ENCODE measurements around the gene BLVRB. TPM values are rescaled to one million over a fixed set of nuclear protein-coding genes. Genes with fewer than 3 reads are reported as not detected.
"Not testable (repeated sequence)": the region's sequence is repeated elsewhere in the genome, so short reads cannot be mapped to it uniquely, and the experiment has no call there.

The BLVRB gene
- total RNA-seq, 1 experiment from 2014 or later, result 45.6 TPM

DNA sequence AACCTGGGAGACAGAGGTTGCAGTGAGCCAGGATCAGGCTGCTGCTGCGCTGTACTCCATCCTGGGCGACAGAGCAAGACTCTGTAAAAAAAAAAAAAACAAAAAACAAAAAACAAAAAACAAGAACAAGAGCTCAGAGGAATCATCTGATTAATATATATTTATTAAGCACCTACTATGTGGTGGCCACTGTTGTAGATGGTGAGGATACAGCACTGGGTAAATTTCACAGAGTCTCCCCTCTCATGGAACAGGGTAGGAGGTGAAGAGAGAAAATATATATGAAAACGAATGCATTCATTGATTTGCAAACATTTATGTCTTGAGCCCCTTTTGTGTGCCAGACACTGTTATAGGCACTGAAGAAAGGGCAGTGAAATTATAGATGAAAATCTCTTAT lies 33.8 kb downstream of the BLVRB start:
- Histone ChIP-seq H3K4me3 (ENCODE audit: low read depth in 2 of 2, low read length in 2 of 2) (no peak overlapping the region), H3K4me1 (ENCODE audit: control insufficient read depth, insufficient read depth, low read length) (peaks cover 6% of the 10 kb centered on the region), H3K27me3 (ENCODE audit: control insufficient read depth, insufficient read depth, low read length) (no peaks in the 10 kb centered on the region), H3K36me3 (ENCODE audit: control insufficient read depth, insufficient read depth, low read length) (no peaks in the 10 kb centered on the region), H3K27ac (ENCODE audit: low read length) (0 out of 2 replicates have a peak overlapping the region, but pooled peaks have one; percentile 44), H3K9me3 (ENCODE audit: control insufficient read depth, insufficient read depth, low read depth, low read length) (no peaks in the 10 kb centered on the region)
- intact Hi-C loops (cut with micrococcal nuclease; ENCODE audit: unreplicated experiment) (no loop called here), in situ Hi-C loops (cut with HindIII; ENCODE audit: low pct_unique_long_range_greater_than_20kb, low sequenced_read_pairs) (no loop called here)
- DNase-seq (ENCODE audit: low read depth, low spot score), result no peak
- CTCF ChIA-PET, result no interaction called here
- ATAC-seq, result no peak
- no TSS peak for BruUV-seq (replicated peaks)
- POLR2A ChIA-PET, result interaction anchor here (0.6 kb wide), 1 partner anchor 134 kb away, joined by 5 read pairs; no protein-coding TSS in a partner anchor
- no peak for TF ChIP-seq POLR2AphosphoS5 (IDR thresholded peaks at IDR 0.05; ENCODE audit: low read depth, low read length)
- TF ChIP-seq, protein P1, sequence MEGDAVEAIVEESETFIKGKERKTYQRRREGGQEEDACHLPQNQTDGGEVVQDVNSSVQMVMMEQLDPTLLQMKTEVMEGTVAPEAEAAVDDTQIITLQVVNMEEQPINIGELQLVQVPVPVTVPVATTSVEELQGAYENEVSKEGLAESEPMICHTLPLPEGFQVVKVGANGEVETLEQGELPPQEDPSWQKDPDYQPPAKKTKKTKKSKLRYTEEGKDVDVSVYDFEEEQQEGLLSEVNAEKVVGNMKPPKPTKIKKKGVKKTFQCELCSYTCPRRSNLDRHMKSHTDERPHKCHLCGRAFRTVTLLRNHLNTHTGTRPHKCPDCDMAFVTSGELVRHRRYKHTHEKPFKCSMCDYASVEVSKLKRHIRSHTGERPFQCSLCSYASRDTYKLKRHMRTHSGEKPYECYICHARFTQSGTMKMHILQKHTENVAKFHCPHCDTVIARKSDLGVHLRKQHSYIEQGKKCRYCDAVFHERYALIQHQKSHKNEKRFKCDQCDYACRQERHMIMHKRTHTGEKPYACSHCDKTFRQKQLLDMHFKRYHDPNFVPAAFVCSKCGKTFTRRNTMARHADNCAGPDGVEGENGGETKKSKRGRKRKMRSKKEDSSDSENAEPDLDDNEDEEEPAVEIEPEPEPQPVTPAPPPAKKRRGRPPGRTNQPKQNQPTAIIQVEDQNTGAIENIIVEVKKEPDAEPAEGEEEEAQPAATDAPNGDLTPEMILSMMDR (IDR thresholded peaks at IDR 0.05), result no peak
- TF ChIP-seq SIN3A (IDR thresholded peaks at IDR 0.05; ENCODE audit: borderline replicate concordance, insufficient read depth, low read depth, low read length), result no peak
- TF ChIP-seq TCF7L2 (IDR thresholded peaks at IDR 0.05; ENCODE audit: low read depth, low read length), result no peak
- TF ChIP-seq, protein P2, sequence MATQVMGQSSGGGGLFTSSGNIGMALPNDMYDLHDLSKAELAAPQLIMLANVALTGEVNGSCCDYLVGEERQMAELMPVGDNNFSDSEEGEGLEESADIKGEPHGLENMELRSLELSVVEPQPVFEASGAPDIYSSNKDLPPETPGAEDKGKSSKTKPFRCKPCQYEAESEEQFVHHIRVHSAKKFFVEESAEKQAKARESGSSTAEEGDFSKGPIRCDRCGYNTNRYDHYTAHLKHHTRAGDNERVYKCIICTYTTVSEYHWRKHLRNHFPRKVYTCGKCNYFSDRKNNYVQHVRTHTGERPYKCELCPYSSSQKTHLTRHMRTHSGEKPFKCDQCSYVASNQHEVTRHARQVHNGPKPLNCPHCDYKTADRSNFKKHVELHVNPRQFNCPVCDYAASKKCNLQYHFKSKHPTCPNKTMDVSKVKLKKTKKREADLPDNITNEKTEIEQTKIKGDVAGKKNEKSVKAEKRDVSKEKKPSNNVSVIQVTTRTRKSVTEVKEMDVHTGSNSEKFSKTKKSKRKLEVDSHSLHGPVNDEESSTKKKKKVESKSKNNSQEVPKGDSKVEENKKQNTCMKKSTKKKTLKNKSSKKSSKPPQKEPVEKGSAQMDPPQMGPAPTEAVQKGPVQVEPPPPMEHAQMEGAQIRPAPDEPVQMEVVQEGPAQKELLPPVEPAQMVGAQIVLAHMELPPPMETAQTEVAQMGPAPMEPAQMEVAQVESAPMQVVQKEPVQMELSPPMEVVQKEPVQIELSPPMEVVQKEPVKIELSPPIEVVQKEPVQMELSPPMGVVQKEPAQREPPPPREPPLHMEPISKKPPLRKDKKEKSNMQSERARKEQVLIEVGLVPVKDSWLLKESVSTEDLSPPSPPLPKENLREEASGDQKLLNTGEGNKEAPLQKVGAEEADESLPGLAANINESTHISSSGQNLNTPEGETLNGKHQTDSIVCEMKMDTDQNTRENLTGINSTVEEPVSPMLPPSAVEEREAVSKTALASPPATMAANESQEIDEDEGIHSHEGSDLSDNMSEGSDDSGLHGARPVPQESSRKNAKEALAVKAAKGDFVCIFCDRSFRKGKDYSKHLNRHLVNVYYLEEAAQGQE (IDR thresholded peaks at IDR 0.05; ENCODE audit: insufficient read depth in 1 of 2, low read depth in 2 of 2, low read length in 1 of 2), result no peak

DNA sequence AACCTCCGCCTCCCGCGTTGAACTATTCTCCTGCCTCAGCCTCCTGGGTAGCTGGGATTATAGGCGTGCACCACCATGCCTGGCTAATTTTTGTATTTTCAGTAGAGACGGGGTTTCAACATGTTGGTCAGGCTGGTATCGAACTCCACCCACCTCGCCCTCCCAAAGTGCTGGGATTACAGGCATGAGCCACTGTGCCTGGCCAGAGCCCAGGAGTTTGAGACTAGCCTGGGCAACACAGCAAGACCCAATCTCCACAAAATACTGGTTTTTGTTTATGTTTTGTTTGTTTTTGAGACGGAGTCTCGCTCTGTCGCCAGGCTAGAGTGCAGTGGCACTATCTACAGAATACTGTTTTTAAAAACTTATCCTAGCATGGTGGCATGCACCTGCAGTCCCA lies 35.3 kb downstream of the BLVRB start:
- H3K36me3 ChIP-seq (ENCODE audit: control insufficient read depth, insufficient read depth, low read length); BruUV-seq (replicated peaks); H3K9me3 ChIP-seq (ENCODE audit: control insufficient read depth, insufficient read depth, low read depth, low read length); DNase-seq (ENCODE audit: low read depth, low spot score); H3K27ac ChIP-seq (ENCODE audit: low read length); in situ Hi-C loops (cut with HindIII; ENCODE audit: low pct_unique_long_range_greater_than_20kb, low sequenced_read_pairs); intact Hi-C loops (cut with micrococcal nuclease; ENCODE audit: unreplicated experiment); H3K4me3 ChIP-seq (ENCODE audit: low read depth in 2 of 2, low read length in 2 of 2); H3K4me1 ChIP-seq (ENCODE audit: control insufficient read depth, insufficient read depth, low read length); ATAC-seq; H3K27me3 ChIP-seq (ENCODE audit: control insufficient read depth, insufficient read depth, low read length); CTCF ChIA-PET: not testable (repeated sequence)
- POLR2A ChIA-PET, result interaction anchor here (0.6 kb wide), 1 partner anchor 885 kb away, joined by 4 read pairs; no protein-coding TSS in a partner anchor

DNA sequence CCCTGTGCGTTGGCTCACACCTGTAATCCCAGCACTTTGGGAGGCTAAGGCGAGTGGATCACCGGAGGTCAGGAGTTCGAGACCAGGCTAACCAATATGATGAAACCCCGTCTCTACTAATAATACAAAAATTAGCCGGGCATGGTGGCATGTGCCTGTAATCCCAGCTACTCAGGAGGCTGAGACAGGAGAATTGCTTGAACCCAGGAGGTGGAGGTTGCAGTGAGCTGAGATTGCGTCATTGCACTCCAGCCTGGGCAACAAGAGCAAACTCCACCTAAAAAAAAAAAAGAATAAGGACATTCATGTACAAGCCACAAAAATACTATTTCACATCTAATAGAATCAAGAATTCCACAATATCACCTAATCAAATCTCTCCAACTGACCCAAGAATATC lies 37.3 kb downstream of the BLVRB start:
- H3K9me3 ChIP-seq (ENCODE audit: control insufficient read depth, insufficient read depth, low read depth, low read length); BruUV-seq (replicated peaks); H3K27ac ChIP-seq (ENCODE audit: low read length); DNase-seq (ENCODE audit: low read depth, low spot score); in situ Hi-C loops (cut with HindIII; ENCODE audit: low pct_unique_long_range_greater_than_20kb, low sequenced_read_pairs); intact Hi-C loops (cut with micrococcal nuclease; ENCODE audit: unreplicated experiment); H3K27me3 ChIP-seq (ENCODE audit: control insufficient read depth, insufficient read depth, low read length); POLR2A ChIA-PET; H3K4me3 ChIP-seq (ENCODE audit: low read depth in 2 of 2, low read length in 2 of 2); H3K4me1 ChIP-seq (ENCODE audit: control insufficient read depth, insufficient read depth, low read length); H3K36me3 ChIP-seq (ENCODE audit: control insufficient read depth, insufficient read depth, low read length); ATAC-seq: not testable (repeated sequence)
- CTCF ChIA-PET, result interaction anchor here (0.6 kb wide), 1 partner anchor 1135 kb away, joined by 4 read pairs; no protein-coding TSS in a partner anchor
